NT2/D1 (cell line): Measurements from ENCODE around the gene DPYSL5.

ENCODE experiments used
- DNase-seq: peaks from one replicate; pipeline ENCODE4 v3.0.0-alpha.2; 2011; ENCODE audit warnings: low read depth, low spot score
- H3K27me3 ChIP-seq: 2 replicates; pipeline ENCODE4 v1.6.0; 2011; ENCODE audit warnings: mild to moderate bottlenecking; ENCODE audit not compliant: insufficient read length, insufficient read depth
- H3K36me3 ChIP-seq: 2 replicates; pipeline ENCODE4 v1.6.1; 2011; ENCODE audit warnings: mild to moderate bottlenecking, low read length, mixed read lengths; ENCODE audit not compliant: insufficient read depth, insufficient read length
- H3K4me1 ChIP-seq: 2 replicates; pipeline ENCODE4 v1.5.1; 2011; ENCODE audit not compliant: insufficient read depth, insufficient read length
- H3K4me3 ChIP-seq: 2 replicates; pipeline ENCODE4 v1.5.1; 2011; ENCODE audit warnings: low read depth; ENCODE audit not compliant: insufficient read length
- H3K9ac ChIP-seq: 2 replicates; pipeline ENCODE4 v1.6.0; 2011; ENCODE audit warnings: low read depth; ENCODE audit not compliant: insufficient read length
- H3K9me3 ChIP-seq: 2 replicates; pipeline ENCODE4 v1.5.1; 2011; ENCODE audit warnings: mild to moderate bottlenecking, low read length; ENCODE audit not compliant: insufficient read depth
- SUZ12 ChIP-seq: IDR thresholded peaks from 2 replicates; pipeline ENCODE4 v1.6.1; 2011; ENCODE audit not compliant: insufficient read length, insufficient read depth; ENCODE audit errors: extremely low read depth
- YY1 ChIP-seq: IDR thresholded peaks from 2 replicates; pipeline ENCODE4 v1.6.1; 2011; ENCODE audit not compliant: insufficient read length, insufficient read depth
- ZNF274 ChIP-seq: IDR thresholded peaks from 2 replicates; pipeline ENCODE4 v1.6.1; 2011; ENCODE audit warnings: mild to moderate bottlenecking, low read depth, low read length

DPYSL5 gene

DNA sequence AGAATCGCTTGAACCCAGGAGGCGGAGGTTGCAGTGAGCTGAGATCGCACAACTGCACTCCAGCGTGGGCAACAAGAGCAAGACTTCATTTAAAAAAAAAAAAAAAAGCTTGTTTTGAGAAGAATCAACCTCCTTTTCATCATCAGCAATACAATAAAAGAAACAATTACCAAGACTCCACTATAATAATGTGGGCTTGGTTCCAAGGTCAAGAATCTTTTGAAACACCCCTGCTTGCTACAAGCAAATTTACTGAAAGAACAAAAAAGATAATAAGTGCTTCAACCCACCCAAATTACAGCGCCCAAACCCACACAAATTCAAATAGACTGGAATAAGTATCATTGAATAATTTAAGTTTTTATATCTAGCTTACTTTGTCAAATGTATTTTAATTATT lies 88.9 kb downstream of the DPYSL5 start:
- no peak overlapping the region for H3K9ac ChIP-seq
- H3K27me3 ChIP-seq: no peaks in the 10 kb centered on the region
- H3K4me3 ChIP-seq: no peak overlapping the region
- no peaks in the 10 kb centered on the region for H3K4me1 ChIP-seq
- TF ChIP-seq YY1: no peak
- no peak for TF ChIP-seq ZNF274
- TF ChIP-seq SUZ12: no peak
- peaks cover 2% of the 10 kb centered on the region for H3K36me3 ChIP-seq
- no peak for DNase-seq
- no peaks in the 10 kb centered on the region for H3K9me3 ChIP-seq

DNA sequence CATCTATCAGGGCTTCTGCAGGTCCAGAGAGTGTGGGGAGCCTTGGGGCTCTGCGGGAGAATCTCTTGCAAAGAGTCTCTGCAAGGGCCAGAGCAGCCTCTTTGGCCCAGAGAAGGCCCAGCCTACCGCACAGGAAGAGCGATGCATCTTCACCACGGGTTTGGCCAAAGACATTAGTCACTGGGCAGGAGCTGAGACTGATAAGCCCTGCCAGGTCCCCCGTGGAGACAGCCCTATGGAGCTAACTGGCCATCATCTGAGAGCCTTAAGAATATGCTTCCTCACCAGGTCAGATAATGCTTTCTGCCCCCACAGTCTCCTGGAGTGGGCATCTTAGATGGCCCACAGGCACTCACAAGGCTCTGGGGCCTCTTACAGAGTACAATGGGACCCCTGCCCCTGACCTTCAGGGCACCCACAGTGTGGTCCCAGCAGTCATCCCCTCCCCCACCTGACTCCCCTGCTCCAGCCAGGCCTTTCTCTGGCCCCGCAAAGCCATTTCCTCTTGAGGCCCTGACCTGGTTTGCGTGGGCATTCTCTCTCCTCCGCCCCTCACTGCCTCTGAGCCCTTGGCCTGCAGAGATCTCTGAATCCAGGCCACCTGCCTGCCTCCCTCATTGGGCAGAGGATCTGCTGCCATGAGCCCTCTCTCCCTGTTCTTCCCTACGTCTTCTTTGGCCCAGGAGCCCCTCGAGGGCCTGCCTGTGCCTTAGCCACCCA lies 90.6 kb downstream of the DPYSL5 start:
- peaks cover 5% of the 10 kb centered on the region for H3K36me3 ChIP-seq
- H3K9me3 ChIP-seq: no peaks in the 10 kb centered on the region
- TF ChIP-seq YY1: no peak
- no peak for TF ChIP-seq SUZ12
- TF ChIP-seq ZNF274: no peak
- no peaks in the 10 kb centered on the region for H3K27me3 ChIP-seq
- DNase-seq: no peak
- H3K4me1 ChIP-seq: no peaks in the 10 kb centered on the region
- no peak overlapping the region for H3K9ac ChIP-seq
- no peak overlapping the region for H3K4me3 ChIP-seq

DNA sequence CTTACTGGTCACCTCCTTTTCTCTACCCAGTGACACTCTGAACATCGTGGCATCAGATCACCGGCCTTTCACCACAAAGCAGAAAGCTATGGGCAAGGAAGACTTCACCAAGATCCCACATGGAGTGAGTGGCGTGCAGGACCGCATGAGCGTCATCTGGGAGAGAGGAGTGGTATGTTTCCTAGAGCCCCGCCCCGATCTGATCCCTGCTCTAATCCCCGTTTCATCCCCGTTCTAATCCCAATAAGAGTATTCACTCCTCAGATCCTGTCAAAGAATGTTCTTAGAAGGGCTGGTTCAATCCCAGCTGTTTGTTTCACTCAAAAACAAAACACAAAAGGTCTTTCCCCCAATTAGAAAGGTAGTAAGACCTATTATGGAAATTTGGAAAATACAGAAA lies 92.1 kb downstream of the DPYSL5 start:
- Histone ChIP-seq H3K9me3 (no peaks in the 10 kb centered on the region), H3K4me1 (no peaks in the 10 kb centered on the region), H3K4me3 (no peak overlapping the region), H3K36me3 (peaks cover 5% of the 10 kb centered on the region), H3K27me3 (no peaks in the 10 kb centered on the region), H3K9ac (no peak overlapping the region)
- no peak for DNase-seq
- TF ChIP-seq SUZ12 (no peak), YY1 (no peak), ZNF274 (no peak)

DNA sequence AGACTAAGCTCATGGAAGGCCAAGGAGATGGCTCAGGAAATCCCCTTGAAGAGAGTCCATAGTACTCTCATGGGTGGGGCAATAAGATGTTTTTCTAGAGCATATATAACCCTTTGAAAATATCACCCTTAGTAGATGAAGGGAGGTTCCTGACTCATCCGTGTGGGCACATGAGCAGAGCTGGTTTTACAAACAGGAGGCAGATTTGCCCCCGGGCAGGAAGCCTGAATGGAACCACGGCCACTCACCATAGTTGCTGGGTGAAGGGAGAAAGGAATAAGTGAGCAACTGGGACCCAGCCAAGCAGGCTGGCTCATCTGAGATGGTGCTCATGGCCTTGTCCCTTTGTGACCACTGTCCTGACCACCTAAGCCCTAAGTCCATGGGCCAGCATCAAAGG lies 93.6 kb downstream of the DPYSL5 start:
- Histone ChIP-seq H3K4me1 (no peaks in the 10 kb centered on the region), H3K9ac (no peak overlapping the region), H3K36me3 (peaks cover 5% of the 10 kb centered on the region), H3K4me3 (no peak overlapping the region), H3K9me3 (no peaks in the 10 kb centered on the region), H3K27me3 (no peaks in the 10 kb centered on the region)
- no peak for DNase-seq
- no peak for TF ChIP-seq ZNF274
- TF ChIP-seq YY1: no peak
- TF ChIP-seq SUZ12: no peak

DNA sequence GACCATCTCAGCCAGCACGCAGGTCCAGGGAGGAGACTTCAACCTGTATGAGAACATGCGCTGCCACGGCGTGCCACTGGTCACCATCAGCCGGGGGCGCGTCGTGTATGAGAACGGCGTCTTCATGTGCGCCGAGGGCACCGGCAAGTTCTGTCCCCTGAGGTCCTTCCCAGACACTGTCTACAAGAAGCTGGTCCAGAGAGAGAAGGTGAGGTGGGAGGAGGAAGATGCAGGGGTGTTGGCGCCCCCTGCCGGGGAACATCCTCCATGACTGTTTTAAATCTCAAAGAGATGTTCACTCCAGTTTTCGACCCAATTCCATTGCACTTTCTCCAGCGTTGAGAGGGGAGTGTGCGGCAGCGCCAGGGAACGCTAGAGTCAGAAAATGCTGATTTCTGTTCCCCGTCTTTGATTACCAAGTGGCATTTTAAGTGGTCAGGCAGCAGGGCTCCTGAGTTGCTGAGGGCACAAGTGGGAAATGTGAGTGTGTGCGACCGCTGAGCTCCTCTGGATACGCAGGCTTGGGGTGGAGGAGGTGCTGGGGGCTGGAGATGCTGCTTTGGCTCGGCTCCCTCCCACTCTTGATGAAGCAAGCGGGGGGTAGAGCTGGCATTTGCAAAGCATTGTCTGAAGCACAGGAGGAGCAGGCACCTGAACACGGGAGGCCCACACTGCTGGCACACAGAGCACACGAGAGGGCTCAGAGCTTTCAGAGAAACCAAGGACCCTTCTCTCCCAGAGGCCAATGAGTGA lies 94.8 kb downstream of the DPYSL5 start:
- peak; percentile 59 for DNase-seq
- H3K4me3 ChIP-seq: no peak overlapping the region

DNA sequence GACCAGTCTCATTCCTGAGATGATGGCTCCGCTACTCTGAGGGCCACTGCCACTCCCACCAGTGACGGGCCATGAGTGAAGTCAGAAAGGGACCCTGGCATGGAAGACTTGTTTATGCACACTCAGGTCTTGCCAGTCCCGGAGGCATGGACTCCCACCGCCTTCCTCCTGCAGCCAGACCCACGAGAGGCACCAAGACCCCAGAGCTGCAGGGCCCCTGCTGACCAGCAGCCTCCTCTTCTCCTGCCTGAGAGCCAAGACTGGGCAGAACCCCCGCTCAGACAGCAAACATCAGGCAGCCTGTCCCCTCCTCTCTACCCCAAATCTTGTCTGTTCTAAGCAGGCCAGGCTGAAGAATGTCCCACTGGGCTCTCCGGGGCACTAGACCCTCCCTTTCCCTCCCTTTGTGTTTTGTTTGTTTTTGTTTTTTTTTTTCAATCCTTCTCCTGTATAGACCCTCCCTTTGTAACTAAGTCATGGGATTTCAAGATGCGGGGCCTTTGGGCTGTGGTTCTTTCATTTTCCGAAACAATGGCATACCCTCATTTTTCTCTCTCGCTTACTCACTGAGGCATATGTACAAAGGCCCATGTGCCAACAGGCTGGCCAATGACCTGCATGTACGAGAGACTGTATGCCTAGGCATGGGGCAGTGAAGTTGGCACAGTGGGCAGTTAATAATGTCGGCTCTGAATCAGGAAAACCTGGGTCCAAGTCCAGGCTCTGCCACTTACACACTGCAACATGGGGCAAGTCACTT lies 98.2 kb downstream of the DPYSL5 start:
- peaks cover 3% of the 10 kb centered on the region for H3K36me3 ChIP-seq

More for the DNA sequence above, 94.8 kb downstream of the DPYSL5 start:
- H3K36me3 ChIP-seq: peaks cover 5% of the 10 kb centered on the region
- H3K9me3 ChIP-seq: no peaks in the 10 kb centered on the region
- H3K9ac ChIP-seq: no peak overlapping the region
- H3K27me3 ChIP-seq: no peaks in the 10 kb centered on the region
- peaks cover 6% of the 10 kb centered on the region for H3K4me1 ChIP-seq
- no peak for TF ChIP-seq YY1
- no peak for TF ChIP-seq ZNF274
- no peak for TF ChIP-seq SUZ12

More for the DNA sequence above, 98.2 kb downstream of the DPYSL5 start:
- TF ChIP-seq SUZ12 (no peak), ZNF274 (no peak), YY1 (no peak)
- H3K9me3 ChIP-seq: no peaks in the 10 kb centered on the region
- no peak for DNase-seq
- no peak overlapping the region for H3K4me3 ChIP-seq
- no peak overlapping the region for H3K9ac ChIP-seq
- no peaks in the 10 kb centered on the region for H3K27me3 ChIP-seq
- peaks cover 6% of the 10 kb centered on the region for H3K4me1 ChIP-seq
